ENCODE results near the gene REV3L.
"Not testable (repeated sequence)": the region's sequence is repeated elsewhere in the genome, so short reads cannot be mapped to it uniquely, and the experiment has no call there.

The REV3L gene, protein sequence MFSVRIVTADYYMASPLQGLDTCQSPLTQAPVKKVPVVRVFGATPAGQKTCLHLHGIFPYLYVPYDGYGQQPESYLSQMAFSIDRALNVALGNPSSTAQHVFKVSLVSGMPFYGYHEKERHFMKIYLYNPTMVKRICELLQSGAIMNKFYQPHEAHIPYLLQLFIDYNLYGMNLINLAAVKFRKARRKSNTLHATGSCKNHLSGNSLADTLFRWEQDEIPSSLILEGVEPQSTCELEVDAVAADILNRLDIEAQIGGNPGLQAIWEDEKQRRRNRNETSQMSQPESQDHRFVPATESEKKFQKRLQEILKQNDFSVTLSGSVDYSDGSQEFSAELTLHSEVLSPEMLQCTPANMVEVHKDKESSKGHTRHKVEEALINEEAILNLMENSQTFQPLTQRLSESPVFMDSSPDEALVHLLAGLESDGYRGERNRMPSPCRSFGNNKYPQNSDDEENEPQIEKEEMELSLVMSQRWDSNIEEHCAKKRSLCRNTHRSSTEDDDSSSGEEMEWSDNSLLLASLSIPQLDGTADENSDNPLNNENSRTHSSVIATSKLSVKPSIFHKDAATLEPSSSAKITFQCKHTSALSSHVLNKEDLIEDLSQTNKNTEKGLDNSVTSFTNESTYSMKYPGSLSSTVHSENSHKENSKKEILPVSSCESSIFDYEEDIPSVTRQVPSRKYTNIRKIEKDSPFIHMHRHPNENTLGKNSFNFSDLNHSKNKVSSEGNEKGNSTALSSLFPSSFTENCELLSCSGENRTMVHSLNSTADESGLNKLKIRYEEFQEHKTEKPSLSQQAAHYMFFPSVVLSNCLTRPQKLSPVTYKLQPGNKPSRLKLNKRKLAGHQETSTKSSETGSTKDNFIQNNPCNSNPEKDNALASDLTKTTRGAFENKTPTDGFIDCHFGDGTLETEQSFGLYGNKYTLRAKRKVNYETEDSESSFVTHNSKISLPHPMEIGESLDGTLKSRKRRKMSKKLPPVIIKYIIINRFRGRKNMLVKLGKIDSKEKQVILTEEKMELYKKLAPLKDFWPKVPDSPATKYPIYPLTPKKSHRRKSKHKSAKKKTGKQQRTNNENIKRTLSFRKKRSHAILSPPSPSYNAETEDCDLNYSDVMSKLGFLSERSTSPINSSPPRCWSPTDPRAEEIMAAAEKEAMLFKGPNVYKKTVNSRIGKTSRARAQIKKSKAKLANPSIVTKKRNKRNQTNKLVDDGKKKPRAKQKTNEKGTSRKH (N-terminal part only)

DNA sequence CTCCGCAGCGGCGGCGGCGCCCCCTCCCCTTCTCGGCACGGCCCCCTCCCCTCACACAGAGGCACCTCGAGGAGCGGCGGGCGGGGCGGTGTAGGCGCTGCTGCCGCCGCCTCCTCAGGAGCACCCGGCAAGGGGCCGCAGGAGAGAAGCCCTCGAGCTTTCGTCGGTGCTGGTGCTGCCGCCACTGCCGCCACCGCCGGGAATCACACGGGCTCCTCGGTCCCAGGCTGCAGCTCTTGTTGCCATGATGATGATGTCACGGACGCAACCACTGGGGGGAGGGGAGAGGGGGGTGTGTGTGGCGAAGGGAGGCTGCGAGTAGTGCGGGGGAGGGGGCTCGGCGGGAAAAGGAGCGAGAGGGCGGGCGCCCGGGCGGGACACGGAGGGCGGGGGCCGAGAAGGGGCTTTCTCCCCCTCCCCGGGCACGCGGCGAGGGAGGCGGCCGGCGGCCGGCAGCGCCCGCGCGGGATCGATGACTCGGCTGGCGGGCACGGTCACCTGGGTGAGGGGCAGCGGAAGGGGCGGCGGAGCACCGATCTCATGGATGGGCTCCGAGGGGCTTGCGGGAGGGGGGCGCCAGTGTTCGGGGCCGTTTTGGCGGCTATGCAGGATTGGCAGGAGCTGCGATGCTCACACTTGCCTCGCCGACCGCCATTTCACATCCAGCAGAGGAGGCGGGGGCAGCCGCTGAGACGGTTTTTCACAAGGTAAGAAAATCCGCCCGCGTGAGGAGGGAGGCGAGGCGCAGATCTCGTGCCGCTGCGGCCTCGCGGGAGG is at the start of gene REV3L:
Gene REV3L, minus strand, starts transcription at position 260 of the 777 bp plus-strand sequence. CDS start 330 bp downstream, outside the sequence.
- DNase-seq (ENCODE audit: low read depth in 2 of 2), result peak; percentile 62 to 73

DNA sequence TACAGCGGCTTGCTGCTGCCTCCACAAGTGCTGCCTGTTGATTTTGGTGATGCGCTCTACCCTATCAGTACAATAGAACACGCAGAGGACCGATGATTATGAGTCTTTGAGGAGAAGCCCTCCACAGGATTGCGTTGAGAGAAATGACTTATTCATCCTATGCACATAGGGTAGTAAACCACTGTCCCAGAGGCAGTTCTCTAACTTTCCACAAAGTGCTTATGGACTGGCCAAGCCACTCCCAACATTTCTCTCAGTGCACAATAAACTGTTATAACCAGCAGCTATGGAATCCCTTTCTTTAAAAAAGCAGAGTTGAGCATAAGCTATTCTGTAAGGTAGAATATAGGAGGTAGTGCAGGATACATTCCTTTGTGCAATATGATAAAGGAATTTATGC is 48.2 kb upstream of the REV3L start:
- DNase-seq (ENCODE audit: low read depth in 2 of 2), result no peak

DNA sequence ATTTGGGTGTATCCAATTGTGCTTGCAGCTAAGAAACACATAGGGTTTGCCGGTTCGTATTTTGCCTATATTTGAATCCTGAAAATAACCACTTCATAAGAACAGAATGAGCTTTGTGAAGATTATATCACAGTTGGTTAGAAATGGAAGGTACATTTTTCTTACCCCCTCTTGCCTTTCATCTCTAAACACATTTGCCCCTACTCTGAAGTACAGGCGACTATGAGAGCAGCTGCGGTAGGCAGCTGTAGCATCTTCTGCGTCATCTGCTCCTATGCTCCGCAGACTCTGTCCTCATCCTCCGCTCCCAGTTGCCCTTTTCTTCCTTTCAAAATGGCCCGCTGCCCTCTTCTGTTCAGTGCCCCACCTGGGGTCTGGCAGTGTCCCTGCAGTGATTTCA is 47.6 kb upstream of the REV3L start:
- DNase-seq (ENCODE audit: low read depth in 2 of 2), result no peak

DNA sequence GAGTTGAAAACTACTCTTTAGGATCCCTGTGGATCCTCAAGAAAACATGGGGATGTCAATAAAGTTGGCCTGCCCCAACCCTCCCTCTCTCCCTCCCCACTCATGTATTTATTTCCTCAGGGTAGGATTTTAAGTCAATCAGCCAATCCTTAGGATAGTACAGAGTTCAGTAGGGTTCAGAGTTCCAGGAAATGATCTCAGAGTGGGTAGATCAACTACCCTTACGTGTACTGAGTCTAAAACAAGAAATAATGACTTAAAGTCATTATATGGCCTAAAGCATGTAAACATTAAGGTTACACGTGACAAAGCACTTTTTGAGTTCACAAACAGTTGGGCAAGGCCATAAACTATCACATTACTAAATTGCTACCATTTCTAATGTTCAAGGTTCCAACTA is 47.2 kb upstream of the REV3L start:
- DNase-seq (ENCODE audit: low read depth in 2 of 2), result no peak

DNA sequence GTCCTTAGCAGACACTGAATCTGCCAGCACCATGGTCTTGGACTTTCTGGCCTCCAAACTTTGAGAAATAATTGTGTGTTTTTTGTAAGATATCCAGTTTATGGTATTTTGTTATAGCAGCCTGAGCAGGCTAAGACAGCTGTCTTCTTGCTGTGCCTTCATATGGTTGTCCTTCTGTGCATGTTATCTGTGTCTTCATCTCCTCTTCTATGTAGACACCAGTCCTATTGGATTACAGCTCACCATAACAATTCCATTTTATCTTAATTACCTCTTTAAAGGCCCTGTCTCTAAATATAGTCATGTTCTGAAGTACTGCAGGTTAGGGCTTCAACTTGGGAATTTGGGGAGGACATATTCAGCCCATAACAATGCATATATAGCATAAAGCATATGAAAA is 44.3 kb upstream of the REV3L start:
- DNase-seq (ENCODE audit: low read depth in 2 of 2), result no peak

DNA sequence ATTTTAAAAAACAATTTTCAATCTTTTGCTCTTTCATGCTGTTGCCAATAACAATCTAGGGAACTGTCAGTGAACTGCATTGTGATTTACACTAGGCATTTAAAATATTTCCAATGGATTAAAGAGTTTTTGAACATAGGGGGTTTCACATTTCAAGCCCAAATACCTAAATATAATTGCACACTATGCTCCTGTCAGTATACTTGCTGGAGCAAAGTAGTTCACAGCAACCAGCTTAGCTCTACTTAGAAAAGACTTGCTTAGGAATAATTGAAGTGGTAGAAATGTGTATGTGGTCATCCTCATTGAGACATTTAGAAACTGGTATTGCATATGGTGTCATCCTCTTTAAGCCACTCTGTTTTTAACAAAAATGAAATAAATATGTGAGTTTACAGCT is 41.7 kb upstream of the REV3L start:
- DNase-seq (ENCODE audit: low read depth in 2 of 2), result no peak

DNA sequence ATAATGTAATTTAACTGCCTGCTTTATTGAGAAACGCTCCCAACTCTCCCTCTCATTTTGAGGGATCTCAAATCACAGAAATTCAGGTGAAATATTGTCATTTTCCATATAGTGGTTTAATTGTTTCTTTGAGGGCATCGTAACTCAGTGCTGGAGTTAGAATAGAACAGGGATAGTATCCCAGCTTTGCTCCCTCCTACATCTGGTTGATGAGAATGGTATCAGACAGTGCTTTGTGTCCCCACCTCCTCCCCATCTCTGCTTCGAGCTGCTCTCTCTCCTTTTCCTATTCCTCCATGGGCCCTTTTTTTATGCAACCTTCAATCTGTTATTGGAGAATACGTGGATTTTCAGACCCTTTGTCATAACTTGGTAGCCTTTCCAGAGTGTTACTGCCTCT is 41.2 kb upstream of the REV3L start:
- DNase-seq (ENCODE audit: low read depth in 2 of 2), result no peak

DNA sequence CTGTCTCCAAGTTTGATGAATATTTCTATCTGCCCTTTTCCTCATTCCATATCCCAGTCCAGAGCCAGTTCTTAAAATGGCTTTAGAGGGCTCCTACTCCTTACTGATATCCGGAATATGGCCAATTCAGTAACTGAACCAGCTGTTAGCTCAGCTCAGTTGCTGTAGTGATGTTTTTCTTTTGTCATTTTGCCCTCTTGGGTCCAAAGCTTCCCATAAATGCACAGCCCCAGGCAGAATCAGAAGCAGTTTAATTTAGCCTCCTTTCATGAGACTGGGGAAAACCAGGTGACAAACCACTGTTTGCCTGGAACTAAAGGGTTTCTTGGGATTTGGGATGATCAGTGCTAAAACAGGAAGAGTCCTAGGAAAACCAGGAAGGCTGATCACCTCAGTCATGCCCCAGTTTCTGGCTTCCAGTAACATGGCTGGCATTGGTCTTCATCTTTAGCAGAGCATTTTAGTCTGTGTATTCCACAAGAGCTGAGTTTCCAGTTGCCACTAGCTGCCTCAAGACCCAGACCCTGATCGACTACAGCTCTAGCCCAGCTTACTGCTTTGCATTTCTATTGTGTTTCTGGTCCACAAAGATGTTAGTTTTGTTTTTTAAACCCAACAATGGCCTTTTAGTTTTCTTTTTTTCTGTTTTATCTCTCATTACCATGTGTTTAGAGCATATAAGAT is 40.6 kb upstream of the REV3L start:
- no peak for DNase-seq (ENCODE audit: low read depth in 2 of 2)

DNA sequence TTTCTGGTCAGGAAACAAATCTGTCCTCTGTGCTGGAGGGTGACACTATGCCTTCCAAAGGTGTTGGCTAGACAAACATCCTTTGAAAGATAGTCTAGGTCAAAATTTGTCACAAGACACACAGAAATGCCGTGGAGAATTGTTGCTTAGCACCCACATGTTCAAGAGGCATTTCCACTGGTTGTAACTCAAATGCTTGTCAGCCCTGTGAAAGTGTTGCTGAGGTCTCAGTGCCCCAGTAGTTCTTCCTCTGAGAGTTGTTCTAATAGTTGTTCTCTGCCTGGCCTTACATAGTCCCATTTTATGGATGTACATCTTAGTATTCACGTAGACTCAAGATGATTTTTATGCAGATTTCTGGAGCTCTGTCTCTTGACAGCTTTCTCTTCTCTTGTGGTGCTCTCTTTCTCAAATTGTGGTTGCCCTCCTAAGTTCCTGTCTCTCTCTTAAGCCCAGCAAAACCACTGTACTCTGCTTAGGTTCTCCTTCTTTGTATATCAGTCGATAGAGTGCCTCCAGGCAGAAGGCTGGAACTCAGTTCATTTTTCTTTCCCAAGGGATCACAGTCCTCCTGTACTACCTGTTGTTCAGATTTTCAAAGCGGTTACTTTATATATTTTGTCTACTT is 39.5 kb upstream of the REV3L start:
- no peak for DNase-seq (ENCODE audit: low read depth in 2 of 2)

DNA sequence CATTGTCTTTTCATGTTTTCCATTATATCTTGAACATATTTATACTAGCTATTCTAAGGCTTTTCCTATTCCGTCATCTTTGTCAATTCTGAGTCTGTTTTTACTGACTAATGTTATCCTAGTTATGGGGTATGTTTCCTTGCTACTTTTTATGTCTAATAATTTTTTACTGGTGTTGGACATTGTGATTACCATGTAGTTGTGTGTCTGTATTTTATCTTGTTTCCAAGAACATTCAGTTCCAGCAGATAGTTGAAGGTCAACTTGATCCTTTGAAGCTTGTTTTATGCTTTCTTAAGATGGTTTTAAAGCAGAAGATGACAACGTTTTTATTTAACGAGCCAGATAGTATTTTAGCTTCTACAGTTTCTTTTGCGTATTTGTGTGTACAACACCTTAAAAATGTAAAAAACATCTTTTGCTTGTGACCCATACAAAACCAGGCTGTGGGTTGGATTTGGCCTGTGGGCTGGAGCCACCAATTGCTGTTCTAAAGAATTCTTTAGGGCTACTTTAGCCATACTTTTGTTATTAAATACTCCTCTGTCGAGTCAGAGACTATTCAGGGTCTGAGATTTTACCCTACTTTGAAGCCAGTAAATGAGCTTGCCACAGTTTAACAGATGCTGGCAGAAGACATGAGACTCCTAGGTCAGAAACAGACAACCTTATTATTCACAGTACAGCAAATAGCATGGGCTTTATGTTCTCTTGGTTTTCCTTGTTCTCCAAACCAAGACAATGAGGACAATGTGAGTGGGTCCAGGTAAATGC is 38.7 kb upstream of the REV3L start:
- DNase-seq (ENCODE audit: low read depth in 2 of 2), result no peak

DNA sequence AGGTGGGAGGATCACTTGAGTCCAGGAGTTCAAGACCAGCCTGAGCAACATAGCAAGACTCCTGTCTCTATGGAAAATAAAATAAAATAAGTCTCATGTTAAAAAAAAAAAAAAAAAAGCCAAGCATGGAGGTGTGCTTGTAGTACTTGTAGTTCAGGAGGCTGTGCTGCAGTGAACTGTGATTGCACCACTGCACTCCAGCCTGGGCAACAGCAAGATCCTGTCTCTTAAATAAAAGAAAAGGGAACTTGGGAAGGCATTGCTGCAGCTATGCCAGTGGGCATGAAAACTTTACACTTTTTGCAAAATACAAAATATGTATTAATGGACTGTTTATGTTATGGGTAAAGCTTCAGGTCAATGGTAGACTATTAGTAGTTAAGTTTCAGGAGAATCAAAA is 37.5 kb upstream of the REV3L start:
- no peak for DNase-seq (ENCODE audit: low read depth in 2 of 2)

DNA sequence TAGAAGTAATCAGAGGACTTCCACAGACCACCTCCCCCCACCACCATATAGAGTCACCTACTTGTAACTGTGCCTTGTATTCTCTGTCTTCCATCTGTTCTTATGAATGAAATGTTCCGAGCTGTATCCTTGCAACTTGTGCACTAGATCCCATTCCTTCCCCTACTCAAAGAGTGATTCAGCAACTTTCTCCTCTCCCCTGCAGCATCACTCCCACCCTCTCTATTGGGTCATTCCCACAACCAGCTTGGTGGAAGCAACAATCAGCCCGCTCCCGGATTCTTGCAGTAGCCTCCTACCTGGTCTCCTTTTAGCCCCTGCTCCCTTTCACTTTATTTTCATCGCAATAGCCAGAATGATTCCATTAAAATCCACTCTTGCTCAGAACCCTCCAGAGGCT is 34.9 kb upstream of the REV3L start:
- no peak for DNase-seq (ENCODE audit: low read depth in 2 of 2)

DNA sequence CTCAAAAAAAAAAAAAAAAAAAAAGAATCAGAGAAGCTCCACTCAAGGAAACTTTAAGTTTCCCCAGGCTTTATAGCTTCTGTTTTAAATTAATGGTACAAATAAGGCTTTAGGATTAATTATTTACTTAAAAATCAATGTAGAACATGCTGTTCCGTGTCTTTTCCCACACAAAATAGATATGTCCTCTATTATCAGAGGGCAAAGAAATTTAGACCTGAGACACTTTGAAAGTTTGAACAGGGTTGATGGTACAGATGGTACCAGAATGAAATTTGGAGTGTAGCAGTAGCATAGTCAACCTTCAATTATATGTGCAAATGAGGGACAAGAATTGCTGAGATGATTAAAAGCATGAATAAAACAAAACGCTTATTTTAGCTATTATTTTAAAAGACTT is 32.2 kb upstream of the REV3L start:
- no peak for DNase-seq (ENCODE audit: low read depth in 2 of 2)

DNA sequence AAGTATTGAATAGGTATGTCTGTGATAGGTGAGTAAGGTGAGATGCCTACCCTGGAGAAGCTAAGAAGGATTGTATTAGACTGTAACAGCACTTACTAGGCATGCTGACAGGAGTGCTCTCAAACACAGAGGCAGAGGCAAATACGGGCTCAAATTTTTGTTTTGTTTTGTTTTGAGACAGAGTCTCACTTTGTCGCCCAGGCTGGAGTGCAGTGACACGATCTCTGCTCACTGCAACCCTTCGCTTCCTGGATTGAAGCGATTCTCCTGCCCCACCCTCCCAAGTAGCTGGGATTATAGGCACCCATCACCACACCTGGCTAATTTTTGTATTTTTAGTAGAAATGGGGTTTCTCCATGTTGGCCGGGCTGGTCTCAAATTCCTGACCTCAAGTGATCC is 31.5 kb upstream of the REV3L start:
- DNase-seq (ENCODE audit: low read depth in 2 of 2), result not testable (repeated sequence)

DNA sequence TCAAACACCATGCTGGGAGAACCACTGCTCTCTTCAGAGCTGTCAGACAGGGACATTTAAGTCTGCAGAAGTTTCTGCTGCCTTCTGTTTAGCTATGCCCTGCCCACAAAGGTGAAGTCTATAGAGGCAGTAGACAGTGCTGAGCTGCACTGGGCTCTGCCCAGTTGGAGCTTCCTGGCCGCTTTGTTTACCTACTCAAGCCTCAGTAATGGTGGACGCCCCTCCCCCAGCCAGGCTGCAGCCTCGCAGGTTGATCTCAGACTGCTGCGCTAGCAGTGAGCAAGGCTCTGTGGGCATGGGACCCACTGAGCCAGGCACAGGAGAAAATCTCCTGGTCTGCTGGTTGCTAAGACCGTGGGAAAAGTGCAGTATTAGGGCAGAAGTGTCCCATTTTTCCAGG is 24.2 kb upstream of the REV3L start:
- not testable (repeated sequence) for DNase-seq (ENCODE audit: low read depth in 2 of 2)

DNA sequence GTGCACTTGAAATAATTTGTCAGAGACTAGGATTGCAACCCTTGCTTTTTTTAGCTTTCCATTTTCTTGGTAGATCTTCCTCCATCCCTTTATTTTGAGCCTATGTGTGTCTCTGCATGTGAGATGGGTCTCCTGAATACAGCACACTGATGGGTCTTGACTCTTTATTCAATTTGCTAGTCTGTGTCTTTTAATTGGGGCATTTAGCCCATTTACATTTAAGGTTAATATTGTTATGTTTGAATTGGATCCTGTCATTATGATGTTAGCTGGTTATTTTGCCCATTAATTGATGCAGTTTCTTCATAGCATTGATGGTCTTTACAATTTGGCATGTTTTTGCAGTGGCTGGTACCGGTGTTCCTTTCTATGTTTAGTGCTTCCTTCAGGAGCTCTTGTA is 22.5 kb upstream of the REV3L start:
- DNase-seq (ENCODE audit: low read depth in 2 of 2), result not testable (repeated sequence)

DNA sequence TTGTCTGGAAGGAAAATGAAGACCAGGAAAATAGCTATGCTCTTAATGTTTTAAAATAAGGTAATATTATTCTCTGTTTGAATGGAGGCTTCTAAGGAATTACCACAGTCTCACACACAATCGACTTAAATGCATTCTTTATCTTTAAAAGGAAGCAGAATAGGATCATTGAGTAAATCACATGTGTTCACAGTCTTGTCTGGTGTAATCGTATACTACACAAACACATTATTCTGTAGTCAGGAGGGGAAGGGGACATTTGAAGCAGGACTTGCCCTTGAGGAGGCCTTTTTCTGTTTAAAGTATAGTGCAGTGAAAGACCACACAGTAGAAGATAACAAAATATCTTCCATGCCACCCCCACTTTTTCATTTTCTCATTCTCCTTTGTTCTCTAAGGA is 20.6 kb upstream of the REV3L start:
- DNase-seq (ENCODE audit: low read depth in 2 of 2), result no peak

DNA sequence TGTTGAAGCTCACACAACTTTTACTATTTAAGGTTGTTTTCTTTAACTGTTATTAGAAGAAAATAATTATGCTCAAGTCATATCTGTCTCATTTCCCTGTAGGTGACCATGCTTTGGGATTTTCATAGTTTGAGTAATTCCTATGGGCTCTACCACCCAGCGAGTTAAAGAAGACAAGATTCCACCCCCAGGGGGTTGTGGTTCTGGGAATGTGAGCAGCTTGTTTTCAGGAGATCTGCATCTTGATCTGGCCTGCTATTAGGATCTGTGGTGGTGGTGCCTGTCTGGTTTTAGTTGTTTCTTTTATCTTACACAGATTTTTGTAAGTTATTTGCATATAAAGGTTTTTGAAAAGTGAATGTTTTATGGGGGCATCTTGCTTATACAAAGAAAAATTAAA is 20.2 kb upstream of the REV3L start:
- no peak for DNase-seq (ENCODE audit: low read depth in 2 of 2)

DNA sequence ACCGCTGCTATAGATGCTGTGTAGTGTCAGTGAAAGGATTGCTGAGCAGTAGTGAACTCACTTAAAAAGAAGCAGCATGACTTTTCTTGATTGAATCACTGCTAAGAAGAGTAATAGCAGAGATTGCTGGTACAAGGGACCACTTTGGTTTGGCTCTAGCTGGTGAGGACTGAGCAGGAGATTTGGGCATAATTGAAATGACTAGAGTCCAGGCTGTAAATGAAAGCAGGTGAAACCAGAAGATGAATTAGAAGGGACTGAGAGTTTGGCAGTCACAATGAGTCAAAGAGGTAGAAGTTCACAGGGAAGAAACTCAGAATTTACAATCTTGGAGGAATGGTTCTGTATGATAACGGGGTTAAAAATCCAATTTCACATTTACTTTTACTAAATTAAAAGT is 19.1 kb upstream of the REV3L start:
- DNase-seq (ENCODE audit: low read depth in 2 of 2), result no peak
